Mammary epithelial cell (primary cell): ENCODE measurements around the gene EIF2AK3.

Experiments
- EZH2 ChIP-seq: IDR thresholded peaks from 2 replicates; pipeline ENCODE4 v1.6.1; 2012; ENCODE audit warnings: low read length, inconsistent platforms, borderline replicate concordance
- TF ChIP-seq, protein P1 (sequence below), 2 donors: IDR thresholded peaks in 1 of 2; conservative IDR thresholded peaks in 1 of 2; 2 replicates each; pipeline ENCODE4 v1.5.1; 2011 to 2012; ENCODE audit warnings: inconsistent platforms in 2 of 2, low read length in 2 of 2, mild to moderate bottlenecking in 2 of 2, control low read depth in 1 of 2, low read depth in 1 of 2; ENCODE audit not compliant: insufficient read depth in 1 of 2; ENCODE audit errors: extremely low read depth in 1 of 2

- TF ChIP-seq, protein P1, sequence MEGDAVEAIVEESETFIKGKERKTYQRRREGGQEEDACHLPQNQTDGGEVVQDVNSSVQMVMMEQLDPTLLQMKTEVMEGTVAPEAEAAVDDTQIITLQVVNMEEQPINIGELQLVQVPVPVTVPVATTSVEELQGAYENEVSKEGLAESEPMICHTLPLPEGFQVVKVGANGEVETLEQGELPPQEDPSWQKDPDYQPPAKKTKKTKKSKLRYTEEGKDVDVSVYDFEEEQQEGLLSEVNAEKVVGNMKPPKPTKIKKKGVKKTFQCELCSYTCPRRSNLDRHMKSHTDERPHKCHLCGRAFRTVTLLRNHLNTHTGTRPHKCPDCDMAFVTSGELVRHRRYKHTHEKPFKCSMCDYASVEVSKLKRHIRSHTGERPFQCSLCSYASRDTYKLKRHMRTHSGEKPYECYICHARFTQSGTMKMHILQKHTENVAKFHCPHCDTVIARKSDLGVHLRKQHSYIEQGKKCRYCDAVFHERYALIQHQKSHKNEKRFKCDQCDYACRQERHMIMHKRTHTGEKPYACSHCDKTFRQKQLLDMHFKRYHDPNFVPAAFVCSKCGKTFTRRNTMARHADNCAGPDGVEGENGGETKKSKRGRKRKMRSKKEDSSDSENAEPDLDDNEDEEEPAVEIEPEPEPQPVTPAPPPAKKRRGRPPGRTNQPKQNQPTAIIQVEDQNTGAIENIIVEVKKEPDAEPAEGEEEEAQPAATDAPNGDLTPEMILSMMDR (conservative IDR thresholded peaks at IDR 0.05 in 1 of 2, IDR thresholded peaks at IDR 0.05 in 1 of 2; ENCODE audit: extremely low read depth in 1 of 2, insufficient read depth in 1 of 2, low read depth in 1 of 2, low read length in 2 of 2): no peak
- TF ChIP-seq EZH2: no peak
Observed at GRCh38 chr2:88622307-88622706, 5.0 kb downstream of the EIF2AK3 start.
